HG02938 (cell line): ENCODE measurements around the gene ANKRD45.
"Not testable (repeated sequence)": the region's sequence is repeated elsewhere in the genome, so short reads cannot be mapped to it uniquely, and the experiment has no call there.

ENCODE experiments used
- ATAC-seq: cut with Tn5 transposase; IDR thresholded peaks from one replicate; pipeline ENCODE4 v1.9.1; 2021; ENCODE audit warnings: mild to moderate bottlenecking, moderate library complexity; ENCODE audit not compliant: unreplicated experiment

ANKRD45 gene

GRCh38 chr1:173646656-173647055 is 23.0 kb downstream of the ANKRD45 start:
- no peak for ATAC-seq

- ATAC-seq: not testable (repeated sequence)
These were observed 27.1 kb downstream of the ANKRD45 start for GRCh38 chr1:173642450-173643139.

GRCh38 chr1:173639102-173639501 is 30.5 kb downstream of the ANKRD45 start:
- ATAC-seq: no peak

- ATAC-seq: no peak
These were observed 31.3 kb downstream of the ANKRD45 start for GRCh38 chr1:173638043-173639021.

GRCh38 chr1:173637236-173638042 is 32.2 kb downstream of the ANKRD45 start:
- not testable (repeated sequence) for ATAC-seq

GRCh38 chr1:173635116-173635515 is 34.5 kb downstream of the ANKRD45 start, which contains the start of gene TEX50:
Gene TEX50 (plus strand): TSS chr1:173635338. CDS start chr1:173635522, 184 bp downstream.
- no peak for ATAC-seq

GRCh38 chr1:173628888-173629287 is 40.8 kb downstream of the ANKRD45 start:
- ATAC-seq: no peak

GRCh38 chr1:173627269-173627668 is 42.4 kb downstream of the ANKRD45 start:
- no peak for ATAC-seq

- no peak for ATAC-seq
These were observed 52.8 kb downstream of the ANKRD45 start for GRCh38 chr1:173616859-173617258.

- not testable (repeated sequence) for ATAC-seq
These were observed 56.6 kb downstream of the ANKRD45 start for GRCh38 chr1:173613086-173613485.

- no peak for ATAC-seq
These were observed 61.0 kb downstream of the ANKRD45 start for GRCh38 chr1:173608503-173609216.

- ATAC-seq: no peak
These were observed 66.5 kb downstream of the ANKRD45 start, which contains the start of gene SLC9C2 for GRCh38 chr1:173603056-173603591. Gene SLC9C2 (minus strand): TSS chr1:173603072. CDS start chr1:173601776, 1,296 bp downstream.

- peak; percentile 72 for ATAC-seq
These were observed 68.1 kb downstream of the ANKRD45 start for GRCh38 chr1:173601588-173601987.

- no peak for ATAC-seq
These were observed 73.4 kb downstream of the ANKRD45 start for GRCh38 chr1:173596097-173596825.

- ATAC-seq: not testable (repeated sequence)
These were observed 78.5 kb downstream of the ANKRD45 start for GRCh38 chr1:173591138-173591537.

GRCh38 chr1:173590557-173590956 is 79.1 kb downstream of the ANKRD45 start:
- ATAC-seq: no peak

GRCh38 chr1:173581383-173582079 is 88.1 kb downstream of the ANKRD45 start:
- ATAC-seq: no peak

GRCh38 chr1:173580658-173581057 is 89.0 kb downstream of the ANKRD45 start:
- no peak for ATAC-seq

GRCh38 chr1:173580071-173580470 is 89.6 kb downstream of the ANKRD45 start:
- ATAC-seq: no peak
